SK-N-SH (cell line): ENCODE results near the gene OGDH. TPM values are rescaled to one million over a fixed set of nuclear protein-coding genes. Genes with fewer than 3 reads are reported as not detected.

Experiments used
- CHD2 ChIP-seq: fragments of 150-350 bp; IDR thresholded peaks from 2 replicates; pipeline ENCODE4 v1.6.1; 2018; ENCODE audit warnings: low read length; ENCODE audit not compliant: partially characterized antibody
- EP300 ChIP-seq, 2 experiments: IDR thresholded peaks; 2 replicates each; pipeline versions ENCODE4 v1.4.0 to v1.6.1; 2012; ENCODE audit warnings: borderline replicate concordance in 1 of 2, low read depth in 1 of 2, low read length in 1 of 2
- FOSL2 ChIP-seq: IDR thresholded peaks from 2 replicates; pipeline ENCODE4 v1.4.0; 2012; ENCODE audit warnings: low read depth, mild to moderate bottlenecking, moderate library complexity, borderline replicate concordance
- GABPA ChIP-seq: IDR thresholded peaks from 2 replicates; pipeline ENCODE4 v1.4.0; 2012; ENCODE audit warnings: low read depth, mild to moderate bottlenecking
- GATA2 ChIP-seq: sonication (generic); formaldehyde crosslinking; IDR thresholded peaks from 2 replicates; pipeline ENCODE4 v1.5.0; 2020; ENCODE audit warnings: mild to moderate bottlenecking, missing genetic modification reagents
- MXI1 ChIP-seq: IDR thresholded peaks from 2 replicates; pipeline ENCODE4 v1.6.1; 2012; ENCODE audit warnings: mild to moderate bottlenecking, low read depth, low read length, improper control_type of control experiment
- RAD21 ChIP-seq: IDR thresholded peaks from 2 replicates; pipeline ENCODE4 v1.6.1; 2012; ENCODE audit warnings: mild to moderate bottlenecking, low read length
- RCOR1 ChIP-seq: fragments of 150-350 bp; IDR thresholded peaks from 2 replicates; pipeline ENCODE4 v1.6.1; 2017; ENCODE audit warnings: antibody characterized with exemption, low read length
- RXRA ChIP-seq: IDR thresholded peaks from 2 replicates; pipeline ENCODE4 v1.4.0; 2012; ENCODE audit warnings: low read depth, mild to moderate bottlenecking, borderline replicate concordance
- SIN3A ChIP-seq: IDR thresholded peaks from 2 replicates; pipeline ENCODE4 v1.6.1; 2012; ENCODE audit warnings: low read depth, mild to moderate bottlenecking, low read length, moderate library complexity, borderline replicate concordance
- SMC3 ChIP-seq: IDR thresholded peaks from 2 replicates; pipeline ENCODE4 v1.6.1; 2012; ENCODE audit warnings: low read depth, low read length, improper control_type of control experiment
- TAF1 ChIP-seq: IDR thresholded peaks from 2 replicates; pipeline ENCODE4 v1.6.1; 2012; ENCODE audit warnings: low read depth, mild to moderate bottlenecking, low read length, moderate library complexity, borderline replicate concordance
- TEAD4 ChIP-seq: IDR thresholded peaks from 2 replicates; pipeline ENCODE4 v1.4.0; 2012; ENCODE audit warnings: mild to moderate bottlenecking, borderline replicate concordance; ENCODE audit not compliant: insufficient read depth
- YY1 ChIP-seq: IDR thresholded peaks from 2 replicates; pipeline ENCODE4 v1.4.0; 2012; ENCODE audit warnings: low read depth, mild to moderate bottlenecking
- polyA plus RNA-seq, 3 experiments: library from polyadenylated mRNA; depleted of rRNA; stranded (reverse); fragments of >200 nt; gene quantifications; 2 replicates each; pipeline ENCODE4 v1.2.3, GENCODE V29; 2012
- TF ChIP-seq, protein P1 (sequence below): IDR thresholded peaks from 2 replicates; pipeline ENCODE4 v1.4.0; 2012; ENCODE audit warnings: low read depth
- TF ChIP-seq, protein P2 (sequence below): fragments of 150-350 bp; IDR thresholded peaks from 2 replicates; pipeline ENCODE4 v1.6.1; 2017; ENCODE audit warnings: antibody characterized with exemption, low read length, low read depth, borderline replicate concordance
- TF ChIP-seq, protein P3 (sequence below): IDR thresholded peaks from 2 replicates; pipeline ENCODE4; 2012
- TF ChIP-seq, protein P4 (sequence below): IDR thresholded peaks from 2 replicates; pipeline ENCODE4 v1.4.0; 2012; ENCODE audit warnings: low read depth, borderline replicate concordance

Gene OGDH
- polyA plus RNA-seq, 1 of the 3 experiments (the other 2 are of a cell fraction), result 69.4 TPM

DNA sequence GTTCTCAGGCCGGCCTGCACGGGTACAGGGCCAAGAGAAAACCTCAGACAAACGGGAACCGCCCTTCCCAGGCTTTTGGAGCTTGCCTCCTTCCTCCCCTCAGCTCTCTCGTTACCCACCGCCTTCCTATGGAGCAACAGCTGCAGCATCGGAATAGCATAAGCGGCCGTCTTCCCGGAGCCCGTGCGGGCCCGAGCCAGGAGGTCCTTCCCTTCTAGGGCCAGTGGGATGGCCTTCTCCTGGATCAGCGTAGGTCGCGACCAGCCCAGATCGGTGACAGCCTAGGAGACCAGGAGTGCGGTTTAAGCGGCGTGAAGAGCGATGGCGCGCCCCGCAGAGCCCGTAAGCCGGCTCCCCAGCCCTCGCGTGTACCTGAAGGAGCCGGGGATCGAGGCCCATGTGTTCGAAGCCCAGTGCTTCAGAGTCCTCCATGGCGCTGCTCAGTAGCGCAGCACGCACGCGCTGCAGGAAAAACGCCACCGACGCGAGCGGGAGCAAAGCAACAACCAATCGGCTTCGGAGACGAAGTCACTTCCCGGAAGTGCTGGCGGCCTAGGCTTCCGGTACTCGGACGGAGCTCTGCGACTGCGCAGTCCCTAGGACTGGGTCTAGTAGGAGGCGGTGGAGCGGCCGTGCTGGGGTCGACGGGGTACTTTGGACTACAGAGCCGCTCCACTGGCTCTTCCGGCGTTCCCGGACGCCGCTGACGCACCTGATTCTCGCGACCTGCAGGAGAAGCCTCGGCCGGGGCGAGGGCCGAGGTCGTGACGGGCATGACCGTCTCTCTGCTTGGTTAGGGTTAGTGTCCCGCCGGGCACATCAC lies 32.8 kb upstream of the OGDH start, which contains the start of gene DDX56 (continued):
- TF ChIP-seq TEAD4 (no peak), SIN3A (peak; percentile 72; the same call in 1 of the 2 replicates), EP300 (IDR thresholded peaks at IDR 0.05; ENCODE audit: borderline replicate concordance in 1 of 2, low read depth in 1 of 2, low read length in 1 of 2) (no peak), SMC3 (no peak), RAD21 (no peak), GABPA (peak; percentile 94), GATA2 (CRISPR knock-in tag) (no peak), RCOR1 (no peak), RXRA (no peak), TAF1 (peak; percentile 69), CHD2 (peak; percentile 97), YY1 (peak; percentile 90), FOSL2 (no peak), MXI1 (peak; percentile 98)
- TF ChIP-seq, protein P1, sequence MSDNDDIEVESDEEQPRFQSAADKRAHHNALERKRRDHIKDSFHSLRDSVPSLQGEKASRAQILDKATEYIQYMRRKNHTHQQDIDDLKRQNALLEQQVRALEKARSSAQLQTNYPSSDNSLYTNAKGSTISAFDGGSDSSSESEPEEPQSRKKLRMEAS, result peak; percentile 99
- TF ChIP-seq, protein P2, sequence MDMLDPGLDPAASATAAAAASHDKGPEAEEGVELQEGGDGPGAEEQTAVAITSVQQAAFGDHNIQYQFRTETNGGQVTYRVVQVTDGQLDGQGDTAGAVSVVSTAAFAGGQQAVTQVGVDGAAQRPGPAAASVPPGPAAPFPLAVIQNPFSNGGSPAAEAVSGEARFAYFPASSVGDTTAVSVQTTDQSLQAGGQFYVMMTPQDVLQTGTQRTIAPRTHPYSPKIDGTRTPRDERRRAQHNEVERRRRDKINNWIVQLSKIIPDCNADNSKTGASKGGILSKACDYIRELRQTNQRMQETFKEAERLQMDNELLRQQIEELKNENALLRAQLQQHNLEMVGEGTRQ, result no peak
- TF ChIP-seq, protein P3, sequence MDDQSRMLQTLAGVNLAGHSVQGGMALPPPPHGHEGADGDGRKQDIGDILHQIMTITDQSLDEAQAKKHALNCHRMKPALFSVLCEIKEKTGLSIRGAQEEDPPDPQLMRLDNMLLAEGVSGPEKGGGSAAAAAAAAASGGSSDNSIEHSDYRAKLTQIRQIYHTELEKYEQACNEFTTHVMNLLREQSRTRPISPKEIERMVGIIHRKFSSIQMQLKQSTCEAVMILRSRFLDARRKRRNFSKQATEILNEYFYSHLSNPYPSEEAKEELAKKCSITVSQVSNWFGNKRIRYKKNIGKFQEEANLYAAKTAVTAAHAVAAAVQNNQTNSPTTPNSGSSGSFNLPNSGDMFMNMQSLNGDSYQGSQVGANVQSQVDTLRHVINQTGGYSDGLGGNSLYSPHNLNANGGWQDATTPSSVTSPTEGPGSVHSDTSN, result no peak
- TF ChIP-seq, protein P4, sequence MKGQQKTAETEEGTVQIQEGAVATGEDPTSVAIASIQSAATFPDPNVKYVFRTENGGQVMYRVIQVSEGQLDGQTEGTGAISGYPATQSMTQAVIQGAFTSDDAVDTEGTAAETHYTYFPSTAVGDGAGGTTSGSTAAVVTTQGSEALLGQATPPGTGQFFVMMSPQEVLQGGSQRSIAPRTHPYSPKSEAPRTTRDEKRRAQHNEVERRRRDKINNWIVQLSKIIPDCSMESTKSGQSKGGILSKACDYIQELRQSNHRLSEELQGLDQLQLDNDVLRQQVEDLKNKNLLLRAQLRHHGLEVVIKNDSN, result no peak
